ENCODE results near the gene RAB18.
"Not testable (repeated sequence)": the region's sequence is repeated elsewhere in the genome, so short reads cannot be mapped to it uniquely, and the experiment has no call there.

GRCh38 chr10:27465596-27465995, 38.5 kb upstream of the RAB18 start:
- not testable (repeated sequence) for TF ChIP-seq CTCF (conservative IDR thresholded peaks at IDR 0.05 in 1 of 2, IDR thresholded peaks at IDR 0.05 in 1 of 2; ENCODE audit: extremely low read depth in 1 of 2, insufficient read depth in 1 of 2, low read depth in 1 of 2, low read length in 2 of 2); EZH2 (IDR thresholded peaks at IDR 0.05; ENCODE audit: borderline replicate concordance, low read length)
